Thymus (tissue), 11 donors: Measurements from ENCODE around the gene TTC34. TPM values are rescaled to one million over a fixed set of nuclear protein-coding genes. Genes with fewer than 3 reads are reported as not detected.

Experiments
- DNase-seq, 9 donors: peaks; one replicate each; pipeline ENCODE4 v3.0.0-alpha.2; 2013; ENCODE audit warnings: low spot score in 9 of 9, low read depth in 6 of 9, missing footprints in 1 of 9
- H3K27ac ChIP-seq, 2 donors: one replicate each; pipeline ENCODE4 v1.5.1; 2013; ENCODE audit warnings: control low read depth in 1 of 2, low read depth in 1 of 2, low read length in 1 of 2, mild to moderate bottlenecking in 1 of 2, moderate library complexity in 1 of 2
- H3K27me3 ChIP-seq, 2 donors: one replicate each; pipeline ENCODE4 v1.5.1; 2013; ENCODE audit warnings: low read length in 1 of 2; ENCODE audit not compliant: control insufficient read depth in 2 of 2, insufficient read depth in 1 of 2
- H3K36me3 ChIP-seq, 2 donors: one replicate each; pipeline ENCODE4 v1.5.1; 2013; ENCODE audit warnings: low read length in 1 of 2, mild to moderate bottlenecking in 1 of 2, moderate library complexity in 1 of 2; ENCODE audit not compliant: control insufficient read depth in 2 of 2, insufficient read depth in 2 of 2
- H3K4me1 ChIP-seq, 2 donors: one replicate each; pipeline ENCODE4 v1.5.1; 2013; ENCODE audit warnings: low read length in 2 of 2; ENCODE audit not compliant: control insufficient read depth in 2 of 2, insufficient read depth in 2 of 2
- H3K4me3 ChIP-seq, 2 donors: one replicate each; pipeline ENCODE4 v1.5.1; 2013; ENCODE audit warnings: low read length in 2 of 2, control low read depth in 1 of 2, mild to moderate bottlenecking in 1 of 2
- H3K9me3 ChIP-seq, 2 donors: one replicate each; pipeline ENCODE4 v1.5.1; 2013; ENCODE audit warnings: low read length in 1 of 2, mild to moderate bottlenecking in 1 of 2; ENCODE audit not compliant: control insufficient read depth in 2 of 2, insufficient read depth in 1 of 2
- WGBS: extraction: QIAGEN DNeasy Blood & Tissue Kit; methylation state at CpG from one replicate; pipeline ENCODE4 v1.1.7; 2013; 5-methylcytosine and 5-hydroxymethylcytosine counted together
- polyA plus RNA-seq: library from polyadenylated mRNA; stranded (reverse); fragments of 200-250 nt; gene quantifications from one replicate; pipeline ENCODE4 v1.2.3, GENCODE V29; 2013
- total RNA-seq: library from RNA; stranded (reverse); fragments of 120-200 nt; gene quantifications from one replicate; pipeline ENCODE4 v1.2.4, GENCODE V29; 2013
- donor health status: healthy.

The TTC34 gene
- total and polyA plus RNA-seq, 2 donors, result 0.09 to 0.34 TPM

DNA sequence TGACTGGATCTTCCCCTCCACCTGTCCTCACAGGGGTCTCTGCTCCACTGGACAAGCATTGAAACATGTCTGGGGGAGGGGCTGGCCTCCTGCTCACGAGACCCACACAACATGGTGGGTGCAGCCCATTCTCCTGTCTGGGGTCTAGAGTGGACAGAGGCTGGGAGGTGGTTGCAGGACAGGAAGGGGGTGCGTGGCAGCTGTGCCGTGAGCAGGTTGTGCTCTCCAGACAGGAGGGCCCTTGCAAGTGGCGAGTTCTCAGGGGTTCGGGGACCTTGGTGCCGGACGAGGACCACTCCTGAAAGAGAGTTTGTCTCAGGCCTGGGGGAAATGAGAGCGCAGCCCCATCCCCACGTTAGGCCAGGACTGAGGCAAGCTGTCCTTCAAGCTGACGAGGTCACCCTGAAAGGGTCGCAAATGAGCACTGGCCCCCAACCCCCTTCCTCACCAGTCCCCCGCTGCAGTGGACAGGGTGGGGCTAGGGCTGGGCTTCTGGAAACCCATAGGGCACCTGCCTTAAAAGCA, 21.2 kb upstream of the TTC34 start:
- Histone ChIP-seq H3K27me3 (peaks cover 0 to 2% of the 10 kb centered on the region in 2 donors), H3K9me3 (peaks cover 0 to 11% of the 10 kb centered on the region in 2 donors), H3K4me3 (no peak overlapping the region), H3K27ac (no peak overlapping the region), H3K36me3 (no peaks in the 10 kb centered on the region), H3K4me1 (no peaks in the 10 kb centered on the region)
- DNase-seq, result no peak
- 95% methylated on average over 12 of the region's 12 CpGs for WGBS

DNA sequence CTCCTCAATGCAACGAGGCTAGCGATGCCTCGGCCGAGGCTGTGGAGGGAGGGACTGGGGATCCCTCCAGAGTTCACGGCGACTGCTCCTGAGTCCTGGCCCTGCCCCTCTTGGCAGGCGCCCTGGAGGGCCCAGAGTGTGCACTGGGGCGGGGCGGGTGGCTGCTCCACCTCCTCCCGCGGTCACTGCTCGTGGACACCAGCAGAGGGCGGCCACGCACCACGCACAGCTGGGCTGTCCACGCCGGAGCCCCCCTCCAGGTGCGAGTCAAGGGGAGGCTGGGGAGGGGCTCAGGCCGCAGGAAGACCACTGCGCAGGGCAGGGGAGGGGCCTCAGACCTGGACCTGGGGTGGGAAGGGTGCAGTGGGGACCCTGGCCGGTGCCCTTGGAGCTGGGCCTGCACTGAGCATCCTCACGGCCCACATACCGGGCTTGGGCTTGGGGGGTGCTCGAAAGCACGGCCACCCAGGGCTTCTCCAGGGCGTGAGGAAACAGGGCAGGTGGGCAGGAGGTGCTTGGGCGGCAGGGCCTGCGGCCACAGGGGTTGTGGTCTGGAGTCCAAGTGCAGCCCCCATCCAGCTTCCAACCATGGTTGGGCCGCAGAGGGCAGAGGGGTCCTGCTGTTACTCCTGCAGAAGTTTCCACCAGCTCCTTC, 20.6 kb upstream of the TTC34 start:
- Histone ChIP-seq H3K4me1 (no peaks in the 10 kb centered on the region), H3K27ac (no peak overlapping the region), H3K27me3 (peaks cover 0 to 2% of the 10 kb centered on the region in 2 donors), H3K9me3 (peaks cover 0 to 5% of the 10 kb centered on the region in 2 donors), H3K4me3 (no peak overlapping the region), H3K36me3 (no peaks in the 10 kb centered on the region)
- WGBS, result 32% methylated on average over 29 of the region's 29 CpGs
- DNase-seq, result peak in 3 of 9 donors; percentile 6 to 35 (median 13)

DNA sequence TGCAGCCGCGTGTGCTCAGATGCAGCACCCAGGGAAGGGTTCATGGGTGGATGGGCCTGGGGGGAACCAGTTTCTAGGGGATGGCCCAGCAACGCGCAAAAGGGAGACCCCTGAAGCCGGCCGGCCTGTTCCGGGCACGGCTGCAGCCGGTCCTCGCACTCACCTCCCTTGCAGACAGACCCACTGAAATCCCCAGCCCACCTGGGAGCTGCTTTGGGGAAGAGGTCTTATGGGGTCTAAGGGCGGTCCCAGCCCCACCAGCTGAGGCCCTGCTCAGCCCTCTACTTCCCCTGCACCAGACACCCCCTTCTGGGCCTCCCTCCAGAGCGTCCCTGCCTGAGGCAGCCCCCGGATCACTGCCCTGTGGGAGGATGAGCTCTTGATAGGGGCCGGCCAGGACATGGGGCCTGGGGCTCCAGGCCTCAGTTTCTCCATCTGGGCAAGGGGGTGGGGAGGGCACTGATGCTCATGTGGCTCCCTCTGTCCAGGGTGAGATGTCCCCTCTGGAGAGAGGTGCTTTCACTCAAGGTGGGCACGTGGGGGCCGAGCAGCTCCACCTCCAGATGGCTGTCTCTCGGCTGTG, 20.0 kb upstream of the TTC34 start:
- H3K36me3 ChIP-seq, result no peaks in the 10 kb centered on the region
- H3K4me1 ChIP-seq, result no peaks in the 10 kb centered on the region
- DNase-seq, result no peak
- no peak overlapping the region for H3K27ac ChIP-seq
- peaks cover 0 to 2% of the 10 kb centered on the region in 2 donors for H3K27me3 ChIP-seq
- H3K4me3 ChIP-seq, result no peak overlapping the region
- WGBS, result 88% methylated on average over 17 of the region's 17 CpGs
- H3K9me3 ChIP-seq, result no peaks in the 10 kb centered on the region

DNA sequence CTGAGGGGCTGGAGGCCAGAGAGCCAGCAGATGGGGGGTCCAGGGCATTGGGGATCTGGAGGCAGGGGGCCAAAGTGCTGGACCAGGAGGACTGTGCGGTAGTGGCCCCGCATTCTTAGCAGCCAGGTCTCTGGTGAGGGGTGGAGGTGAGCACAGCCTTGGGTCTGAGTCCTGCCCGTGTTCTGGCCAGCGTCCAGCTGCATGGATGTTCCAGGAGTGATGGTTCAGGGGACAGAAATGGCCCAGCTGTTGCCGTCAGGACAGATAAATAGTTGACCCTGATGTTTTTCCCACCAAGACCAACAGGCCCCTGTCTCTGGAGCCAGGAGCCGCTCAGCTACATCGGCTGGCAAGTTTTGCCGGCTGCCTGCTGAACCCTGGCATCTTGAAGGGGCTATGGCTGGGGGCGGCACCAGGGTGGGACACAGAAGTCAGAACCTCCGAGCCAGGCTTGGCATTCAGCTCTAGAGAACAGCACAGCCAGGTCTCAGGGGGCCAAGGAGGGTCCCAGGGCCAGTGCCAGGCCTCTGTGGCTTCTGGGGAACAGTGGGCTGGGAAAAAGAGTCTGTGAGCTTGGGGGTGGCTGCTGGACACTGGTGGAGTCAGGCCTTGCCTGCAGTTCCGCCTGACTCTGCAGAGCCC, 19.4 kb upstream of the TTC34 start:
- no peaks in the 10 kb centered on the region for H3K4me1 ChIP-seq
- no peak for DNase-seq
- H3K27me3 ChIP-seq, result peaks cover 0 to 2% of the 10 kb centered on the region in 2 donors
- H3K36me3 ChIP-seq, result no peaks in the 10 kb centered on the region
- no peak overlapping the region for H3K4me3 ChIP-seq
- H3K9me3 ChIP-seq, result no peaks in the 10 kb centered on the region
- H3K27ac ChIP-seq, result no peak overlapping the region
- WGBS, result 87% methylated on average over 11 of the region's 11 CpGs

DNA sequence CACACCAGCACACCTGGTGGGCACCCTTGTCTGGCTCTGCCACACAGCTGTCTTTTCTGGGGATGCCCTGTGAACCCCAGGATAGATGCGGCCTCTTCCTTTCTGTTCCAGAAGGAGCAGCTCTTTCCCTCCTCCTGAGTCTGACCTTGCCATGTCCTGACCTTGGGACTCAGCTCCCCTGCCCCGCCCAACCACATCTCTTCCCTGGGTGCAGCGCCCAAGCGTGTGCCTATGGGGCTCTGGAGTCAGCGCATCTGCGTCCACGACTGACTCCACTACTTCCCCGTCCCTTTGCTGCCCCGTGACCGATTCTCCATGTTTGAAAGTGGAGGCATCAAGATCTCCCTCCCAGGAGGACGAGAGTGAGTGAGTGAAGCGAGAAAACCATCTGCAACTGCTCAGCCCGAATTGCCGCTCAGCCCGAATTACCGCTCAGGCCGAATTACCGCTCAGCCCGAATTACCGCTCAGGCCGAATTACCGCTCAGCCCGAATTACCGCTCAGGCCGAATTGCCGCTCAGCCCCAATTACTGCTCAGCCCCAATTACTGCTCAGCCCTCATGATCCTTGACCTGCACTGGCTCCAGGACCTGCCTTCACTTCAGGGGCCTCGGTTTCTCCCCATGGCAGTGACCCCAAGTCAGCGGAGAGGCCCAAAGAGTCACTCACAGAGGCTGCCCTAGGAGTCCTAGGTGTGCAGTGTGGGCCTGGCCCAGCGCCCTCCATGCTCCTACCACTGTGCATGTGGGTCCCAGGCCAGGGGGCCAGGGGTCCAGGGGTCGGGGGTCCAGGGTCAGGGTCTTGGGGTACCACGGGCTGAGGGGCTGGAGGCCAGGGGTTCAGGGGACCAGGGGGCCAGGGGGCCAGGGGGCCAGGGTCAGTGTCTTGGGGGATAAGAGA, 18.6 kb upstream of the TTC34 start:
- peaks cover 0 to 2% of the 10 kb centered on the region in 2 donors for H3K27me3 ChIP-seq
- no peak overlapping the region for H3K27ac ChIP-seq
- DNase-seq, result no peak
- H3K4me3 ChIP-seq, result no peak overlapping the region
- H3K9me3 ChIP-seq, result no peaks in the 10 kb centered on the region
- WGBS, result 97% methylated on average over 31 of the region's 31 CpGs
- no peaks in the 10 kb centered on the region for H3K4me1 ChIP-seq
- H3K36me3 ChIP-seq, result no peaks in the 10 kb centered on the region

DNA sequence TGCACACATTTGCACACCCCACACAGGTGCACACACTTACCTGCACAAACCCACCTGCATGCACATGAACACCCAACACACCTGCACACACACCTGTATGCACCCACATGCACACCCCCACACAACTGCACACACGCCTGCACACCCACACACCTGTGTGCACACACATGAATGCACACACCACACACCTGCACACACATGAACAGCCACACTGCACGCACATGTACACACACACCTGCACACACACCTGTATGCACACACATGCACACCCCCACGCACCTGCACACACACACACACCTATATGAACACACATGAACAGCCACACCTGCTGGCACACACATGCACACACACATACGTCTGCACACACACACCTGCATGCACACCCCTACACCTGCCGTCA, 17.9 kb upstream of the TTC34 start:
- no peaks in the 10 kb centered on the region for H3K9me3 ChIP-seq
- H3K4me1 ChIP-seq, result no peaks in the 10 kb centered on the region
- no peak overlapping the region for H3K27ac ChIP-seq
- H3K4me3 ChIP-seq, result no peak overlapping the region
- H3K27me3 ChIP-seq, result peaks cover 0 to 2% of the 10 kb centered on the region in 2 donors
- no peak for DNase-seq
- 95% methylated on average over 5 of the region's 5 CpGs for WGBS
- H3K36me3 ChIP-seq, result no peaks in the 10 kb centered on the region

DNA sequence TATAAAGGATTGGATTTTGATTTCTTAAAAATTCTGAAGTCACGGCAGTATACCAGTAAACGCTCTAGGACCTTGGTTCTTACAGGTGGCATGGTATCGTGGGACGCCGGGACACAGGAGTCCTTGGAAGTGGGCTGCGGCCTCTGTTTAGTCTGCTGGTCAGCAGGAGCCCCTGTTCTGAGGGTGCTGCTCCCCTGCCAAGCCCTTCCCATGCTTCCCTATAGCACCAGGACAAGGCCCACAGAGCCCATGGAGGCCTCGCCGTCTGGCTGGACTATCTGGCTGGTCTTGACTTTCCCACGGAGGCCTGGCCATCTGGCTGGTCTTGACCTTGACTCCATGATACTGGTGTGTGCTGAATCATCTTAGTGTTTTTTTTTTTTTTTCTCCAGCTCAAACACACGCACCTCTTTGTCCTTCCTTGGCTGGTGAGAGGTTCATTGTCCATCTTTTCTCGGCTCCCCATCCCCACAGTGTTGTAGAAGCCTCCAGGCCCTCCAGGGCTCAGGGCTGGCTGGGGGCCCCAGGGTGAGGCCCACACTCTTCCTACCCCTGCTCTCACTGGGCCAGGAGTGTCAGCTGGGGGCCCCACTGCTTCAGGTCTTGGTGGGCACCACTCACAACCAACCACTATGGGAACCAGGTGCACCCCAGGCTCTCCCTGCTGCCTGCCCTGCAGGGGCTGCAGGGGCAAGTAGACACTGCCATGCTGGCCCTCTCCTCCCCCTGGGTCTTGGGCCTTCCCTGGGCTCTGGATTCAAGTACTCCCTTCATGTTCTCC, 16.5 kb upstream of the TTC34 start:
- H3K36me3 ChIP-seq, result no peaks in the 10 kb centered on the region
- H3K4me3 ChIP-seq, result no peak overlapping the region
- H3K9me3 ChIP-seq, result peaks cover 0 to 5% of the 10 kb centered on the region in 2 donors
- 97% methylated on average over 11 of the region's 11 CpGs for WGBS
- no peak for DNase-seq
- H3K27ac ChIP-seq, result no peak overlapping the region
- no peaks in the 10 kb centered on the region for H3K4me1 ChIP-seq
- H3K27me3 ChIP-seq, result no peaks in the 10 kb centered on the region

DNA sequence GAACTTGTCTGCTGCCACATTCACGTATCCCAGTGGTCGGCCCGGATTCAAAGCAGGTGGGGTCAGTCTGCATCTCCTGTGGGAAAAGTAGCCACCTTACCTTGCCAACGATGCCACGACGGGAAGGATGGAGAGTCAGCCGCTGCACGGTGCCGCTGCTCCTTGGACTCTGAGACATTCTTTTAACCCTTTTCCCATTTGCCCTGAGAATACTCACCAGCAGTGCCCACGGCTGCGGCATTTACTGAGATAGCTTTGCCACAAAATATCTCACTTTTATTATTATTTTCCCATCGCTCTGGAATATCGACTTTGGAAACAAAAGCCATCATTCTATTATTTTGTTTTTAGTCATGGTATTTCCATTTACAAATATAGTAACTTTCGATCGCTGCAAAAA, 15.3 kb upstream of the TTC34 start:
- H3K27ac ChIP-seq, result no peak overlapping the region
- no peak overlapping the region for H3K4me3 ChIP-seq
- WGBS, result 91% methylated on average over 15 of the region's 15 CpGs
- no peaks in the 10 kb centered on the region for H3K4me1 ChIP-seq
- H3K9me3 ChIP-seq, result peaks cover 0 to 5% of the 10 kb centered on the region in 2 donors
- DNase-seq, result no peak
- no peaks in the 10 kb centered on the region for H3K36me3 ChIP-seq
- H3K27me3 ChIP-seq, result no peaks in the 10 kb centered on the region
